Measurements from ENCODE around the gene NCOA4.

NCOA4 gene

GRCh38 chr10:46030091-46030937 lies at the start of gene NCOA4 (continued):
- TF ChIP-seq, protein P1, sequence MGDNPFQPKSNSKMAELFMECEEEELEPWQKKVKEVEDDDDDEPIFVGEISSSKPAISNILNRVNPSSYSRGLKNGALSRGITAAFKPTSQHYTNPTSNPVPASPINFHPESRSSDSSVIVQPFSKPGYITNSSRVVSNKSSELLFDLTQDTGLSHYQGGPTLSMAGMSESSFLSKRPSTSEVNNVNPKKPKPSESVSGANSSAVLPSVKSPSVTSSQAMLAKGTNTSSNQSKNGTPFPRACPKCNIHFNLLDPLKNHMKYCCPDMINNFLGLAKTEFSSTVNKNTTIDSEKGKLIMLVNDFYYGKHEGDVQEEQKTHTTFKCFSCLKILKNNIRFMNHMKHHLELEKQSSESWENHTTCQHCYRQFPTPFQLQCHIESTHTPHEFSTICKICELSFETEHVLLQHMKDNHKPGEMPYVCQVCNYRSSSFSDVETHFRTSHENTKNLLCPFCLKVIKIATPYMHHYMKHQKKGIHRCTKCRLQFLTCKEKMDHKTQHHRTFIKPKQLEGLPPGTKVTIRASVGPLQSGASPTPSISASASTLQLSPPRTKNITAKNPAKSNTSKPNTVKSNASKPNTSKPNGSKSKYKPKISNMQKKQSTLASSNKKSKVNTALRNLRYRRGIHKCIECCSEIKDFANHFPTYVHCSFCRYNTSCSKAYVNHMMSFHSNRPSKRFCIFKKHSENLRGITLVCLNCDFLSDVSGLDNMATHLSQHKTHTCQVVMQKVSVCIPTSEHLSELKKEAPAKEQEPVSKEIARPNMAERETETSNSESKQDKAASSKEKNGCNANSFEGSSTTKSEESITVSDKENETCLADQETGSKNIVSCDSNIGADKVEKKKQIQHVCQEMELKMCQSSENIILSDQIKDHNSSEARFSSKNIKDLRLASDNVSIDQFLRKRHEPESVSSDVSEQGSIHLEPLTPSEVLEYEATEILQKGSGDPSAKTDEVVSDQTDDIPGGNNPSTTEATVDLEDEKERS (tag by site-specific recombination; IDR thresholded peaks at IDR 0.05) = 0 out of 2 replicates have a peak, but pooled peaks have one; percentile 41
- TF ChIP-seq BCL11B (tag by site-specific recombination; IDR thresholded peaks at IDR 0.05; ENCODE audit: low read depth) (0 out of 2 replicates have a peak, but pooled peaks have one; percentile 75), ZNF248 (tag by site-specific recombination; IDR thresholded peaks at IDR 0.05) (no peak), ZNF529 (tag by site-specific recombination; IDR thresholded peaks at IDR 0.05; ENCODE audit: insufficient replicate concordance) (no peak), KLF8 (tag by site-specific recombination; IDR thresholded peaks at IDR 0.05) (peak; percentile 88), ZBTB44 (tag by site-specific recombination; IDR thresholded peaks at IDR 0.05) (no peak), KLF9 (tag by site-specific recombination; IDR thresholded peaks at IDR 0.05; ENCODE audit: low read depth) (peak; percentile 45; the same call in 1 of the 2 replicates), ZBTB20 (tag by site-specific recombination; IDR thresholded peaks at IDR 0.05) (peak; percentile 98), ZNF704 (tag by site-specific recombination; IDR thresholded peaks at IDR 0.05) (no peak), ZNF114 (tag by site-specific recombination; IDR thresholded peaks at IDR 0.05) (no peak), FEZF1 (tag by site-specific recombination; IDR thresholded peaks at IDR 0.05) (peak; percentile 14; the same call in 1 of the 2 replicates), YY1 (tag by site-specific recombination; IDR thresholded peaks at IDR 0.05) (no peak; the same call in 1 of the 2 replicates), PATZ1 (tag by site-specific recombination; IDR thresholded peaks at IDR 0.05) (peak; percentile 81), YY2 (tag by site-specific recombination; IDR thresholded peaks at IDR 0.05) (peak; percentile 51; the same call in 1 of the 2 replicates), ZNF394 (tag by site-specific recombination; IDR thresholded peaks at IDR 0.05; ENCODE audit: borderline replicate concordance) (peak; percentile 56; the same call in 1 of the 2 replicates), ZNF558 (tag by site-specific recombination; IDR thresholded peaks at IDR 0.05) (no peak), ZNF366 (tag by site-specific recombination; conservative IDR thresholded peaks at IDR 0.05) (peak; percentile 40; the same call in 1 of the 2 replicates), ZNF121 (tag by site-specific recombination; IDR thresholded peaks at IDR 0.05) (peak; percentile 69; the same call in 1 of the 2 replicates), ZBTB48 (tag by site-specific recombination; IDR thresholded peaks at IDR 0.05) (peak; percentile 81)
- TF ChIP-seq, protein P2, sequence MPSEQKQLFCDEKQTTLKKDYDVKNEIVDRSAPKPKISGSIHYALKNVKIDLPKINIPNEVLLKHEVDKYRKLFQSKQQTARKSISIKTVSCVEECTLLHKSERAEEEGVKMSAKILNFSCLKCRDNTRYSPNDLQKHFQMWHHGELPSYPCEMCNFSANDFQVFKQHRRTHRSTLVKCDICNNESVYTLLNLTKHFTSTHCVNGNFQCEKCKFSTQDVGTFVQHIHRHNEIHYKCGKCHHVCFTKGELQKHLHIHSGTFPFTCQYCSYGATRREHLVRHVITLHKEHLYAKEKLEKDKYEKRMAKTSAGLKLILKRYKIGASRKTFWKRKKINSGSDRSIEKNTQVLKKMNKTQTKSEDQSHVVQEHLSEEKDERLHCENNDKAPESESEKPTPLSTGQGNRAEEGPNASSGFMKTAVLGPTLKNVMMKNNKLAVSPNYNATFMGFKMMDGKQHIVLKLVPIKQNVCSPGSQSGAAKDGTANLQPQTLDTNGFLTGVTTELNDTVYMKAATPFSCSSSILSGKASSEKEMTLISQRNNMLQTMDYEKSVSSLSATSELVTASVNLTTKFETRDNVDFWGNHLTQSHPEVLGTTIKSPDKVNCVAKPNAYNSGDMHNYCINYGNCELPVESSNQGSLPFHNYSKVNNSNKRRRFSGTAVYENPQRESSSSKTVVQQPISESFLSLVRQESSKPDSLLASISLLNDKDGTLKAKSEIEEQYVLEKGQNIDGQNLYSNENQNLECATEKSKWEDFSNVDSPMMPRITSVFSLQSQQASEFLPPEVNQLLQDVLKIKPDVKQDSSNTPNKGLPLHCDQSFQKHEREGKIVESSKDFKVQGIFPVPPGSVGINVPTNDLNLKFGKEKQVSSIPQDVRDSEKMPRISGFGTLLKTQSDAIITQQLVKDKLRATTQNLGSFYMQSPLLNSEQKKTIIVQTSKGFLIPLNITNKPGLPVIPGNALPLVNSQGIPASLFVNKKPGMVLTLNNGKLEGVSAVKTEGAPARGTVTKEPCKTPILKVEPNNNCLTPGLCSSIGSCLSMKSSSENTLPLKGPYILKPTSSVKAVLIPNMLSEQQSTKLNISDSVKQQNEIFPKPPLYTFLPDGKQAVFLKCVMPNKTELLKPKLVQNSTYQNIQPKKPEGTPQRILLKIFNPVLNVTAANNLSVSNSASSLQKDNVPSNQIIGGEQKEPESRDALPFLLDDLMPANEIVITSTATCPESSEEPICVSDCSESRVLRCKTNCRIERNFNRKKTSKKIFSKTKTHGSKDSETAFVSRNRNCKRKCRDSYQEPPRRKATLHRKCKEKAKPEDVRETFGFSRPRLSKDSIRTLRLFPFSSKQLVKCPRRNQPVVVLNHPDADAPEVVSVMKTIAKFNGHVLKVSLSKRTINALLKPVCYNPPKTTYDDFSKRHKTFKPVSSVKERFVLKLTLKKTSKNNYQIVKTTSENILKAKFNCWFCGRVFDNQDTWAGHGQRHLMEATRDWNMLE (tag by site-specific recombination; conservative IDR thresholded peaks at IDR 0.05; ENCODE audit: low read depth) = peak; percentile 45; the same call in 1 of the 2 replicates
- TF ChIP-seq, protein P3, sequence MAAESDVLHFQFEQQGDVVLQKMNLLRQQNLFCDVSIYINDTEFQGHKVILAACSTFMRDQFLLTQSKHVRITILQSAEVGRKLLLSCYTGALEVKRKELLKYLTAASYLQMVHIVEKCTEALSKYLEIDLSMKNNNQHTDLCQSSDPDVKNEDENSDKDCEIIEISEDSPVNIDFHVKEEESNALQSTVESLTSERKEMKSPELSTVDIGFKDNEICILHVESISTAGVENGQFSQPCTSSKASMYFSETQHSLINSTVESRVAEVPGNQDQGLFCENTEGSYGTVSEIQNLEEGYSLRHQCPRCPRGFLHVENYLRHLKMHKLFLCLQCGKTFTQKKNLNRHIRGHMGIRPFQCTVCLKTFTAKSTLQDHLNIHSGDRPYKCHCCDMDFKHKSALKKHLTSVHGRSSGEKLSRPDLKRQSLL (tag by site-specific recombination; IDR thresholded peaks at IDR 0.05) = no peak
- TF ChIP-seq, protein P4, sequence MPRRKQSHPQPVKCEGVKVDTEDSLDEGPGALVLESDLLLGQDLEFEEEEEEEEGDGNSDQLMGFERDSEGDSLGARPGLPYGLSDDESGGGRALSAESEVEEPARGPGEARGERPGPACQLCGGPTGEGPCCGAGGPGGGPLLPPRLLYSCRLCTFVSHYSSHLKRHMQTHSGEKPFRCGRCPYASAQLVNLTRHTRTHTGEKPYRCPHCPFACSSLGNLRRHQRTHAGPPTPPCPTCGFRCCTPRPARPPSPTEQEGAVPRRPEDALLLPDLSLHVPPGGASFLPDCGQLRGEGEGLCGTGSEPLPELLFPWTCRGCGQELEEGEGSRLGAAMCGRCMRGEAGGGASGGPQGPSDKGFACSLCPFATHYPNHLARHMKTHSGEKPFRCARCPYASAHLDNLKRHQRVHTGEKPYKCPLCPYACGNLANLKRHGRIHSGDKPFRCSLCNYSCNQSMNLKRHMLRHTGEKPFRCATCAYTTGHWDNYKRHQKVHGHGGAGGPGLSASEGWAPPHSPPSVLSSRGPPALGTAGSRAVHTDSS (tag by site-specific recombination; IDR thresholded peaks at IDR 0.05) = no peak
